ENCODE data around the gene NOTCH3. TPM values are rescaled to one million over a fixed set of nuclear protein-coding genes. Genes with fewer than 3 reads are reported as not detected.

Gene NOTCH3
- total RNA-seq, 2 experiments from 2014 or later: not detected

GRCh38 chr19:15225760-15226159 is 25.0 kb upstream of the NOTCH3 start:
- peaks cover 22% of the 10 kb centered on the region for H3K27me3 Mint-ChIP-seq (ENCODE audit: low read depth)
- intact Hi-C loops (cut with micrococcal nuclease): no loop called here
- H3K9me3 Mint-ChIP-seq: no peaks in the 10 kb centered on the region
- peaks cover 14% of the 10 kb centered on the region for H3K4me1 Mint-ChIP-seq (ENCODE audit: low read depth)
- no peak overlapping the region for H3K27ac Mint-ChIP-seq
- H3K4me3 Mint-ChIP-seq: no peak overlapping the region
- CTCF ChIA-PET: interaction anchor here (1.0 kb wide), 1 partner anchor 123 kb away, joined by 3 read pairs; no protein-coding TSS in a partner anchor
- no peak for DNase-seq
- H3K36me3 Mint-ChIP-seq (ENCODE audit: low read depth): no peaks in the 10 kb centered on the region

- DNase-seq: no peak
- peak overlapping the region; percentile 72 for H3K4me3 Mint-ChIP-seq
- peaks cover 14% of the 10 kb centered on the region for H3K4me1 Mint-ChIP-seq (ENCODE audit: low read depth)
- no peaks in the 10 kb centered on the region for H3K36me3 Mint-ChIP-seq (ENCODE audit: low read depth)
- H3K27me3 Mint-ChIP-seq (ENCODE audit: low read depth): peaks cover 19% of the 10 kb centered on the region
- CTCF ChIA-PET: no interaction called here
- no peaks in the 10 kb centered on the region for H3K9me3 Mint-ChIP-seq
- intact Hi-C loops (cut with micrococcal nuclease): no loop called here
- no peak overlapping the region for H3K27ac Mint-ChIP-seq
These were observed 23.0 kb upstream of the NOTCH3 start for GRCh38 chr19:15223649-15224361.

- peaks cover 19% of the 10 kb centered on the region for H3K27me3 Mint-ChIP-seq (ENCODE audit: low read depth)
- no peaks in the 10 kb centered on the region for H3K9me3 Mint-ChIP-seq
- DNase-seq: peak; percentile 81
- H3K4me1 Mint-ChIP-seq (ENCODE audit: low read depth): peaks cover 14% of the 10 kb centered on the region
- H3K36me3 Mint-ChIP-seq (ENCODE audit: low read depth): no peaks in the 10 kb centered on the region
- no peak overlapping the region for H3K27ac Mint-ChIP-seq
- CTCF ChIA-PET: no interaction called here
- intact Hi-C loops (cut with micrococcal nuclease): no loop called here
- peak overlapping the region; percentile 72 for H3K4me3 Mint-ChIP-seq
These were observed 22.2 kb upstream of the NOTCH3 start for GRCh38 chr19:15222738-15223648.

GRCh38 chr19:15220833-15221232 is 20.0 kb upstream of the NOTCH3 start:
- intact Hi-C loops (cut with micrococcal nuclease): no loop called here

GRCh38 chr19:15218501-15218900 is 17.7 kb upstream of the NOTCH3 start:
- Mint-ChIP-seq H3K27me3 (ENCODE audit: low read depth) (peaks cover 10% of the 10 kb centered on the region), H3K27ac (no peak overlapping the region), H3K4me1 (ENCODE audit: low read depth) (peaks cover 10% of the 10 kb centered on the region), H3K4me3 (no peak overlapping the region), H3K9me3 (no peaks in the 10 kb centered on the region), H3K36me3 (ENCODE audit: low read depth) (no peaks in the 10 kb centered on the region)
- DNase-seq: no peak
- intact Hi-C loops (cut with micrococcal nuclease): no loop called here
- CTCF ChIA-PET: no interaction called here

More at GRCh38 chr19:15220833-15221232, 20.0 kb upstream of the NOTCH3 start:
- DNase-seq: no peak
- peaks cover 14% of the 10 kb centered on the region for H3K27me3 Mint-ChIP-seq (ENCODE audit: low read depth)
- peaks cover 14% of the 10 kb centered on the region for H3K4me1 Mint-ChIP-seq (ENCODE audit: low read depth)
- H3K4me3 Mint-ChIP-seq: no peak overlapping the region
- no peaks in the 10 kb centered on the region for H3K9me3 Mint-ChIP-seq
- CTCF ChIA-PET: interaction anchor here (0.6 to 0.8 kb wide), 2 partner anchors 126 to 188 kb away, joined by 3 read pairs; no protein-coding TSS in a partner anchor
- H3K36me3 Mint-ChIP-seq (ENCODE audit: low read depth): no peaks in the 10 kb centered on the region
- no peak overlapping the region for H3K27ac Mint-ChIP-seq

- no peaks in the 10 kb centered on the region for H3K4me1 Mint-ChIP-seq (ENCODE audit: low read depth)
- CTCF ChIA-PET: interaction anchor here (0.6 kb wide), 2 partner anchors 83 to 345 kb away, joined by 3 to 6 read pairs; no protein-coding TSS in a partner anchor
- no peaks in the 10 kb centered on the region for H3K36me3 Mint-ChIP-seq (ENCODE audit: low read depth)
- no peaks in the 10 kb centered on the region for H3K9me3 Mint-ChIP-seq
- no peak overlapping the region for H3K27ac Mint-ChIP-seq
- DNase-seq: no peak
- H3K27me3 Mint-ChIP-seq (ENCODE audit: low read depth): no peaks in the 10 kb centered on the region
- intact Hi-C loops (cut with micrococcal nuclease): no loop called here
- no peak overlapping the region for H3K4me3 Mint-ChIP-seq
These were observed 15.6 kb upstream of the NOTCH3 start for GRCh38 chr19:15216363-15216762.

- no peak overlapping the region for H3K27ac Mint-ChIP-seq
- CTCF ChIA-PET: interaction anchor here (0.6 kb wide), 1 partner anchor 52 kb away, joined by 5 read pairs; no protein-coding TSS in a partner anchor
- H3K36me3 Mint-ChIP-seq (ENCODE audit: low read depth): no peaks in the 10 kb centered on the region
- no peak for DNase-seq
- H3K9me3 Mint-ChIP-seq: no peaks in the 10 kb centered on the region
- no peak overlapping the region for H3K4me3 Mint-ChIP-seq
- intact Hi-C loops (cut with micrococcal nuclease): no loop called here
- H3K27me3 Mint-ChIP-seq (ENCODE audit: low read depth): no peaks in the 10 kb centered on the region
- no peaks in the 10 kb centered on the region for H3K4me1 Mint-ChIP-seq (ENCODE audit: low read depth)
These were observed 13.1 kb upstream of the NOTCH3 start for GRCh38 chr19:15213715-15214381.

- Mint-ChIP-seq H3K4me3 (no peak overlapping the region), H3K27ac (no peak overlapping the region), H3K27me3 (ENCODE audit: low read depth) (no peaks in the 10 kb centered on the region), H3K9me3 (no peaks in the 10 kb centered on the region), H3K4me1 (ENCODE audit: low read depth) (no peaks in the 10 kb centered on the region), H3K36me3 (ENCODE audit: low read depth) (no peaks in the 10 kb centered on the region)
- CTCF ChIA-PET: no interaction called here
- intact Hi-C loops (cut with micrococcal nuclease): no loop called here
- no peak for DNase-seq
These were observed 11.9 kb upstream of the NOTCH3 start for GRCh38 chr19:15212711-15213110.

GRCh38 chr19:15210323-15210781 is 9.6 kb upstream of the NOTCH3 start:
- intact Hi-C loops (cut with micrococcal nuclease): no loop called here
- CTCF ChIA-PET: interaction anchor here (0.7 kb wide), 1 partner anchor 342 kb away, joined by 3 read pairs; no protein-coding TSS in a partner anchor
- no peaks in the 10 kb centered on the region for H3K4me1 Mint-ChIP-seq (ENCODE audit: low read depth)
- peaks cover 11% of the 10 kb centered on the region for H3K27me3 Mint-ChIP-seq (ENCODE audit: low read depth)
- H3K4me3 Mint-ChIP-seq: no peak overlapping the region
- H3K27ac Mint-ChIP-seq: no peak overlapping the region
- no peak for DNase-seq
- H3K36me3 Mint-ChIP-seq (ENCODE audit: low read depth): no peaks in the 10 kb centered on the region
- H3K9me3 Mint-ChIP-seq: no peaks in the 10 kb centered on the region

- intact Hi-C loops (cut with micrococcal nuclease): no loop called here
- no peaks in the 10 kb centered on the region for H3K9me3 Mint-ChIP-seq
- H3K4me1 Mint-ChIP-seq (ENCODE audit: low read depth): peaks cover 10% of the 10 kb centered on the region
- H3K36me3 Mint-ChIP-seq (ENCODE audit: low read depth): no peaks in the 10 kb centered on the region
- peaks cover 43% of the 10 kb centered on the region for H3K27me3 Mint-ChIP-seq (ENCODE audit: low read depth)
- no peak for DNase-seq
- peak overlapping the region; percentile 46 for H3K4me3 Mint-ChIP-seq
- CTCF ChIA-PET: no interaction called here
- no peak overlapping the region for H3K27ac Mint-ChIP-seq
These were observed 704 bp upstream of the NOTCH3 start for GRCh38 chr19:15201374-15202023.

GRCh38 chr19:15199661-15200552 is 888 bp downstream of the NOTCH3 start:
- H3K27ac Mint-ChIP-seq: no peak overlapping the region
- no peaks in the 10 kb centered on the region for H3K9me3 Mint-ChIP-seq
- peaks cover 39% of the 10 kb centered on the region for H3K27me3 Mint-ChIP-seq (ENCODE audit: low read depth)
- peaks cover 12% of the 10 kb centered on the region for H3K4me1 Mint-ChIP-seq (ENCODE audit: low read depth)
- CTCF ChIA-PET: no interaction called here
- H3K4me3 Mint-ChIP-seq: peak overlapping the region; percentile 4
- H3K36me3 Mint-ChIP-seq (ENCODE audit: low read depth): no peaks in the 10 kb centered on the region
- intact Hi-C loops (cut with micrococcal nuclease): no loop called here
- no peak for DNase-seq

Data from activated naive CD4-positive, alpha-beta T cell treated with anti-CD3 and anti-CD28 coated beads for 36 hours (primary cell).